ENCODE data around the gene MRRF.

DNA sequence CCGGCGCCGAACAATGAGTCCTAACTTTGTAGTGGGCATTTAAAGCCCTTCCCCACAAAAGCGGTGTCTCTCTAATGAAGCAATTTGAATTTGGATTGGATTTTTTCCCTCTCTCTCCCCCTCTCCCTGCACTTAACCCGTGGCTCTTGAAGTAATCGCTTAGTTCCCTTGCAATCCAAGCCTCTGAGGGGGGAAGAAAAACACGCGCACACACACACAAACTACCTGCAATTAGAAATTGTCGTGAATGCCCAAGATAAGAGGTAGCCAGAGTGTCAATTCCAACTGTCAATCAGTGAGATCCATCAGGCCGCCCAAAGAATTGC, 37.1 kb upstream of the MRRF start:
- TF ChIP-seq, protein P1, sequence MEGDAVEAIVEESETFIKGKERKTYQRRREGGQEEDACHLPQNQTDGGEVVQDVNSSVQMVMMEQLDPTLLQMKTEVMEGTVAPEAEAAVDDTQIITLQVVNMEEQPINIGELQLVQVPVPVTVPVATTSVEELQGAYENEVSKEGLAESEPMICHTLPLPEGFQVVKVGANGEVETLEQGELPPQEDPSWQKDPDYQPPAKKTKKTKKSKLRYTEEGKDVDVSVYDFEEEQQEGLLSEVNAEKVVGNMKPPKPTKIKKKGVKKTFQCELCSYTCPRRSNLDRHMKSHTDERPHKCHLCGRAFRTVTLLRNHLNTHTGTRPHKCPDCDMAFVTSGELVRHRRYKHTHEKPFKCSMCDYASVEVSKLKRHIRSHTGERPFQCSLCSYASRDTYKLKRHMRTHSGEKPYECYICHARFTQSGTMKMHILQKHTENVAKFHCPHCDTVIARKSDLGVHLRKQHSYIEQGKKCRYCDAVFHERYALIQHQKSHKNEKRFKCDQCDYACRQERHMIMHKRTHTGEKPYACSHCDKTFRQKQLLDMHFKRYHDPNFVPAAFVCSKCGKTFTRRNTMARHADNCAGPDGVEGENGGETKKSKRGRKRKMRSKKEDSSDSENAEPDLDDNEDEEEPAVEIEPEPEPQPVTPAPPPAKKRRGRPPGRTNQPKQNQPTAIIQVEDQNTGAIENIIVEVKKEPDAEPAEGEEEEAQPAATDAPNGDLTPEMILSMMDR (IDR thresholded peaks at IDR 0.05): no peak
- TF ChIP-seq POLR2AphosphoS5 (IDR thresholded peaks at IDR 0.05): no peak
